IPS DF 19.7 (cell line): ENCODE measurements around the gene CDADC1.
"Not testable (repeated sequence)": the region's sequence is repeated elsewhere in the genome, so short reads cannot be mapped to it uniquely, and the experiment has no call there.

Source experiments
- DNase-seq: peaks from one replicate; pipeline ENCODE4 v3.0.0-alpha.2; 2013; ENCODE audit warnings: low read depth, low spot score

The CDADC1 gene

DNA sequence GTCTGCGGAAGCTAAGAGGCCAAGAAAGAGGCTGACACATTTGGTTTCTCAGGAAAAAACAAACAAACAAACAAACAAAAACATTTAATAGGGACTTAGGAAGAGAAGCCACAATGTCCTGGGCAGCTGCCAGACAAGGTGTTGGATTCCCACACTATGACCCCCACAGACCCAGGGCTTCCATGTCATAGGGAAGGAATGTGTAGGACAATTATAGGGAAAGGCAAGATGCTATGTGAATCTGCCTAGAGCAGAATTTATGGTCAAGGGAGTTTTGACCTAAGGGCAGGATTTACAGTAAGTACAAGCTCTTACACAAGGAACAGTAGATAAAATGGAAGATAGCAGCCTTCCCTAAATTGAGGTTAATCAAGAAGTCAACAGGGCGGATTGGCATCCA, 9.1 kb upstream of the CDADC1 start:
- DNase-seq, result no peak

- no peak for DNase-seq
These were observed 7.7 kb upstream of the CDADC1 start for GRCh38 chr13:49240017-49240416.

- DNase-seq, result no peak
These were observed 6.4 kb upstream of the CDADC1 start for GRCh38 chr13:49241296-49241695.

DNA sequence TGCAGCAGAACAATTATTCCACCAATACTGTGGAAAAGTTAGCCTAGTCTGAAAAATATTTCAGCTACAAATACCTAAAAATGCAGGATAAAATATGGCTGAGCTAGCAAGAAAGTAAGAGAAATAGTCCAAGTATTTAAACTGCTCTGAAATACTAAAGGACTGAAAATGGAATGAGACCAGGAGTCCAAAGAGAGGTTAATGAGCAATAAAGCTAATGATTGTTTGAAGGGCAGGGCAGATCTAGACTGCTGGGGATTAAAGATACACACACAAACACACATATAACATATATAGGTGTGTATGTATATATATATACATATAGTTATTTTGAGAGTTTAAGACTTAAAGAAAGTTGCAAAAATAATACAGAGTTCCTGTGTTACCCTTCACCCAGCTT, 2.6 kb upstream of the CDADC1 start:
- DNase-seq, result no peak

- no peak for DNase-seq
These were observed 679 bp upstream of the CDADC1 start for GRCh38 chr13:49246850-49247642.

DNA sequence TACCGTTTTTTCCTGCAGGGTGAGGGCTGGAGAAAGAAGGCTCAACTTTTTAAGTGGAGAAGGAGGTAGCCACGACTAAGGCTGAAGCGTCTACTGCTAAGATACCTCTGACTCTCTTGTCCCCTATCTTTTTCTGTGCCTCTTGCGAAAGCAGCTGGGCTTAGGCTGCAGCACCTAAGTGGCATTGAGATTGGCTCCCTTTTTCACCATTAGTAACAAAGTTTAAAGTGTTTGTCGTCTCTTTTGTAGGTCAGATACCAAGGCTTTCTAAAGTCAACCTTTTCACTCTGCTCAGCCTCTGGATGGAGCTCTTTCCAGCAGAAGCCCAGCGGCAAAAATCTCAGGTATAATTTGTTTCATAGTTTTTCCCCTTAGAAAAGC, 887 bp downstream of the CDADC1 start:
- DNase-seq, result no peak

- DNase-seq, result no peak
These were observed 3.6 kb downstream of the CDADC1 start for GRCh38 chr13:49251326-49251725.

GRCh38 chr13:49253310-49253709, 5.6 kb downstream of the CDADC1 start:
- no peak for DNase-seq

- DNase-seq, result no peak
These were observed 6.3 kb downstream of the CDADC1 start for GRCh38 chr13:49254007-49254406.

DNA sequence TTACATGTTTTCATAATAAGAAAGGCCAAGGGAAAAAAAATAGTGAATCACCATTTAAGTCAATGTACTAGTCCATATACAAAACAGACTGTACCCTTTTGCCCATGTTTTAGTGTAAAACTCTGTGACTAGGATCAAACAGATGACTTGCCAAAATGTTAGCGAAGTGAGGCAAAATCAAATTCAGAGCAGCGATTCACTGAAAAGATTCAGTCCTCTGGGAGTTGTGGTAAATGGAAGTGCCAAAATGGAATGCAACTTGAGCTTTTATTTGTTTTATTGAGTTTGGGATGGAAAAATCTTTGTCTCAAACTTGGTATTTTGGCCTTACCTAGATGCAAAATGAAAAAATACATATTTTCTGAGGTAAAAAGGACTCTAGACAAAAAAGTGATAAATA, 9.1 kb downstream of the CDADC1 start:
- no peak for DNase-seq

GRCh38 chr13:49258089-49258796, 10.5 kb downstream of the CDADC1 start:
- no peak for DNase-seq

GRCh38 chr13:49259586-49259985, 11.9 kb downstream of the CDADC1 start:
- DNase-seq, result no peak

- no peak for DNase-seq
These were observed 14.9 kb downstream of the CDADC1 start for GRCh38 chr13:49262634-49263033.

DNA sequence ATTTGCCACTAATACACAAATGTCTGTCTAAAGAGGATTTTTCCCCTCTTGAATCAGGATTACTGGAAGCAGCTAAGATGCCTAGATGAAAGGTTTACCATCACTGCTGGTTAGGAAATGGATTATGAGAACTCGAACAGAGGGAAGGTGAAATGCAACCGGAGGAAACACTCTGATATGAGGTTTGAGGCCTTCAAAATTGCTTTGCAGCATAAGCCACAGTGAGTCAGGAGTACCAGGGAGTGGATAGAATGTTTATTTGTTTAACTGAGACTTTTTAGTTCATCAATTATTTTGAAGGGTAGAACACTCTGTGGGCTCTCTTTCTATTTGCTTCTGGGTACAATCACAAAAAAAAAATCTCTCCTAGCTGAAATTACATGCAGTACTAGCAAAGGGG, 18.1 kb downstream of the CDADC1 start:
- no peak for DNase-seq

DNA sequence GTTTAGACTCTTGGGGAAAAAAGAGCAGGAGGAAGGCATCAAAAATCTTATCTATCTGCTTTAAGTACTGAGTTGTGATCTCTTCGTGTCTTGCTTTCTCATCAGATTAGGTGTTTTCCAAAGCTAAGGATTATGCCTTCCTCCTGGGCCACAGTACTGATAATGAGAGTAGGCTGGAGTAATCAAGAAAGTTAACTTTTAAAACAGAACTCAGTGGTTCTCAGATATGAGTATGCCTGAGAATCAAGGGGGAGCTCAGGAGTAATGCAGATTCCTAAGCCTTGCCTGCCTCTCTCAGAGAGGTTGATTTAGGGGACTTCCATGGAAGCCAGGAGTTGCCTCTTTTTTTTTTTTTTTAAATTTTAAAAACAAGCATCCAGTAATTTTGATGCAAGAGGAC, 23.5 kb downstream of the CDADC1 start:
- no peak for DNase-seq

- no peak for DNase-seq
These were observed 24.6 kb downstream of the CDADC1 start for GRCh38 chr13:49272296-49272695.

GRCh38 chr13:49278211-49278610, 30.5 kb downstream of the CDADC1 start:
- no peak for DNase-seq

DNA sequence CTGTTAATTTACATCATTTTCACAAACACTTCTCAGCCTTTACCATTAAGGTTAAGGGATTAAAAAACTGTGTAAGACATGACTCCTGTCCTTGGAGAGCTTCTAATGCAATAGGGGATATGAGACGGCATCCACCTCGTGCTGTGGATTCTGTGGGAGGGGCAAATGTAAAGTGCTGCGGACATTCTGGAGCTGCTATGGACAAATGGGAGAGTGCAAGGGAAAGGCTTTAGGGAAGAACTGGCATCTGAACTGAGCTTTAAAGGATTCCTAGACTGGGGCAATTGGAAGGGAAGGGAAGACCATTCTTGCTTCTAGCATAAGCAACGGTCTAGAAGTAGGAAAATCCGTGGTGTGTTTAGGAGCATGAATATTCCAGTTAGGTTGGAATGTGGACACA, 31.4 kb downstream of the CDADC1 start:
- no peak for DNase-seq

GRCh38 chr13:49279885-49280284, 32.2 kb downstream of the CDADC1 start:
- DNase-seq, result no peak

DNA sequence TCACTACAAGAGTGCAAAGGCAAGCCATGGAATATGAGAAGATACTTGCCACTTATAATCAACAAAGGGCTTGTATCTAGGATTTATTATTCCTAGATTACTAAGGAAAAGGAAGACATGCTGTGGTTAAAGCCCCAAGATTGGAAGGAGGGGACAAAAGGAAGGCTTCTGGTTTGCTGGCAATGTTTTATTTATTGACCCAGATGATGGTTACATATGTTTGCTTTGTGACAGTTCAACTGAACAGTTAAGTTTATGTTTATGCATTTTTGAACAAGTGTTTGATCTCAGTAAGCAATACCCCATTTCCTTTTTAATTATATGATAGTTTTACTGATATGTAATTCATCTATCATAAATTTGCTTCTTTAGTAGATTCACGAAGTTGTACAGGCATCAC, 40.3 kb downstream of the CDADC1 start:
- DNase-seq, result no peak

DNA sequence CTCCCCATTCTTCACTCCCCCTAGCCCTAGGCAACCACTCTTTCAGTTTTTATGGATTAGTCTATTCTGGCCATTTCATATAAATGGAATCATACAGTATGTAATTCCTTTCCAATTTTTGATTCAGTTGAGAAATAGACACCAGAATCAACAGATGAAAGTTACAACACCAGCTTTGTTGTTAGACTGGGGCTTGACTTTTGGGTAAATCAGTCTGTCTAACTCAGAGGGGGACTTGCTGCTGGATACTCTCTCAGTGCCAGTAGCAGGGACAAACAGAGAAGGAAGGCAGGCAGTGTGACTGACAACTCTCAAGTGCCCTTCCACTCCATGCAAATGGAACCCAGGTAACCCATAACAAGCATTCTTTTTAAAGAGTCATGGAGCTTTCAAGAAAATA, 40.7 kb downstream of the CDADC1 start:
- no peak for DNase-seq

DNA sequence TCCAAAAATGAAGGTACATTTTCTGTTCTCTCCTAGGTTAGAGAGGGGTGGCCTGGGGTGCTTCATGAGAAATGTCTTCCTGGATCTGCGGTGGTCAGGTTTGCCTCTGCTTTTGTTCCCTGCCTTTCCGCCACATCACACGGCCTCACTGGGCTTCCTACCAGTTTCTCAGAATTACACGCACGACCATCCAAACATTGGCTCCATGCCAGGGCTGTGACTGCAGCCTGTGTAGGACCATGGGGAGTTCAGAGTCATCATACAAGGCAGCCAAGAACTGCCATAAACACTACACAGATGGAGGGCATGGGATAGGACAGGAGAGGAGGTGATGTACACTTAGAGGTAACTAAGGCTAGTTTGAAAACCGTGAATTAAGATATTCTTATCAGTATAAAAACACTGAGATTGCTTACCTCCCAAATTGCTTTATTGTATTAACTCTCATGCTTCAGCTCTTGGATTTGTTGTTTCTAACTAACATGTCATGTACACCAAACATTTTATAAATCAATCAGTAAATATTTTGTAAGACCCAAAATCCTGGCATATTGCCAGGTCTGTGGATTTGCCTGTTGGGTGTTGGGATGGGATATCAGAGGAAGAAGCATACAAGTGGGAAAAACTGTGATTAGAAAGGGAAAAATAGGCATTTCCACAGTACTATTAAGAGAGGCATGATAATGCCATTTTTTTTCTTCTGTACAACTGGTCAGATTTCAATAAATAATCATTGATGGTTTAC, 45.2 kb downstream of the CDADC1 start:
- no peak for DNase-seq

- DNase-seq, result not testable (repeated sequence)
These were observed 47.0 kb downstream of the CDADC1 start for GRCh38 chr13:49294723-49295122.
